NCI-H2196 (cell line): ENCODE measurements around the gene PSORS1C1.

ENCODE experiments used
- DNase-seq: peaks from one replicate; lab custom pipeline; 2025; ENCODE audit not compliant: unreplicated experiment; lab: John Stamatoyannopoulos, UW

PSORS1C1 gene

GRCh38 chr6:31125586-31126363 is 11.2 kb downstream of the PSORS1C1 start:
- no peak for DNase-seq

GRCh38 chr6:31126396-31127175 is 12.0 kb downstream of the PSORS1C1 start:
- DNase-seq, result no peak

- peak; percentile 75 for DNase-seq
Observed at GRCh38 chr6:31128093-31128676, 13.6 kb downstream of the PSORS1C1 start.

GRCh38 chr6:31129130-31129529 is 14.5 kb downstream of the PSORS1C1 start:
- no peak for DNase-seq

GRCh38 chr6:31130751-31131150 is 16.2 kb downstream of the PSORS1C1 start:
- DNase-seq, result no peak

GRCh38 chr6:31131595-31131994 is 17.0 kb downstream of the PSORS1C1 start:
- no peak for DNase-seq

- DNase-seq, result no peak
Observed at GRCh38 chr6:31132806-31133205, 18.2 kb downstream of the PSORS1C1 start.

GRCh38 chr6:31135710-31136109 is 21.1 kb downstream of the PSORS1C1 start:
- DNase-seq, result no peak

- no peak for DNase-seq
Observed at GRCh38 chr6:31138982-31139381, 24.4 kb downstream of the PSORS1C1 start, which contains the start of gene PSORS1C2. Gene PSORS1C2 (minus strand): TSS chr6:31139066. CDS start chr6:31139026, 40 bp downstream.

- no peak for DNase-seq
Observed at GRCh38 chr6:31139599-31139998, 25.0 kb downstream of the PSORS1C1 start.

- DNase-seq, result no peak
Observed at GRCh38 chr6:31140643-31141042, 26.0 kb downstream of the PSORS1C1 start.

- DNase-seq, result no peak
Observed at GRCh38 chr6:31142361-31142761, 27.8 kb downstream of the PSORS1C1 start.

GRCh38 chr6:31143148-31143547 is 28.5 kb downstream of the PSORS1C1 start:
- DNase-seq, result no peak

GRCh38 chr6:31144296-31144969 is 29.8 kb downstream of the PSORS1C1 start:
- DNase-seq, result no peak

- DNase-seq, result no peak
Observed at GRCh38 chr6:31144970-31145340, 30.4 kb downstream of the PSORS1C1 start.

GRCh38 chr6:31145386-31145785 is 30.8 kb downstream of the PSORS1C1 start:
- DNase-seq, result no peak

GRCh38 chr6:31149827-31150447 is 35.3 kb downstream of the PSORS1C1 start:
- no peak for DNase-seq

GRCh38 chr6:31152781-31153180 is 38.2 kb downstream of the PSORS1C1 start:
- no peak for DNase-seq

GRCh38 chr6:31154436-31154835 is 39.8 kb downstream of the PSORS1C1 start:
- DNase-seq, result no peak

GRCh38 chr6:31156641-31157040 is 42.0 kb downstream of the PSORS1C1 start:
- DNase-seq, result no peak
